Measurements from ENCODE around the gene GALNS.

DNA sequence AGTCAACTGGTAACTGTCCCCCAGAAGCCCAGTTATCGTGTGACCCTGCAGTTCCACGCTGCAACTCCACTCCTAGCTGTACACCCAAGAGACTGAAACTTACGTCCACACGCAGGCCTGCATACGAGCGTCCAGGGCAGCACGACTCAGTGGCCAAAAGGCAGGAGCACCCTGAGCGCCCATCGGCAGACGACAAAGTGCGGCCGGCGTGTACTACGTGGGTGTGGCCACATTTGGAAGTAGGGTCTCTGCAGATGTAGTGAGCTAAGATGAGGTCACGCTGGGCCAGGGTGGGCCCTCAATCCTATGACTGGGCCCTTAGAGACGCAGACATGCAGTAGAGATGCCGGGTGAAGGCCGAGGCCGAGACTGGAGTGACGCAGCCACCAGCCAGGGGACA lies 13.5 kb downstream of the GALNS start:
- no peak for TF ChIP-seq CTCF (IDR thresholded peaks at IDR 0.05; ENCODE audit: poor library complexity)
- TF ChIP-seq EZH2 (IDR thresholded peaks at IDR 0.05; ENCODE audit: borderline replicate concordance): no peak
- TF ChIP-seq EZH2phosphoT487 (IDR thresholded peaks at IDR 0.05; ENCODE audit: low read depth, severe bottlenecking, unreplicated experiment): no peak
